Keratinocyte (primary cell): Measurements from ENCODE around the gene KMT5B. TPM values are rescaled to one million over a fixed set of nuclear protein-coding genes. Genes with fewer than 3 reads are reported as not detected.
A peak's percentile ranks its signal among the peaks of the same experiment; 100 is the strongest.

Experiments
- DNase-seq: peaks from one replicate; pipeline ENCODE4 v3.0.0-alpha.2; 2011; ENCODE audit warnings: low read depth, missing footprints, low spot score
- FAIRE-seq: peaks from 2 replicates; lab custom pipeline; 2011; peaks lifted over from hg19 to GRCh38; lab: Jason Lieb, UNC
- H2AFZ ChIP-seq: 2 replicates; pipeline ENCODE4 v1.6.0; 2012; ENCODE audit warnings: low read length, control low read depth, inconsistent platforms; ENCODE audit not compliant: control insufficient read depth
- H3K27ac ChIP-seq: 2 replicates; pipeline ENCODE4 v1.5.1; 2011; ENCODE audit warnings: low read length; ENCODE audit not compliant: control insufficient read depth, insufficient read depth
- H3K27me3 ChIP-seq: 3 replicates; pipeline ENCODE4 v1.6.0; 2011; ENCODE audit warnings: low read length; ENCODE audit not compliant: control insufficient read depth, insufficient read depth; ENCODE audit errors: extremely low read depth
- H3K36me3 ChIP-seq, 2 experiments: 2 replicates in 1 of 2; 3 replicates in 1 of 2; pipeline ENCODE4 v1.5.1; 2011; ENCODE audit warnings: low read length in 2 of 2, mild to moderate bottlenecking in 1 of 2; ENCODE audit not compliant: control insufficient read depth in 2 of 2, insufficient read depth in 2 of 2; ENCODE audit errors: extremely low read depth in 1 of 2
- H3K4me1 ChIP-seq: 3 replicates; pipeline ENCODE4 v1.5.1; 2011; ENCODE audit warnings: low read length; ENCODE audit not compliant: control insufficient read depth, insufficient read depth; ENCODE audit errors: extremely low read depth
- H3K4me2 ChIP-seq: 3 replicates; pipeline ENCODE4 v1.6.0; 2011; ENCODE audit warnings: low read depth, low read length; ENCODE audit not compliant: control insufficient read depth, insufficient read depth; ENCODE audit errors: extremely low read depth
- H3K4me3 ChIP-seq, 3 experiments: fragments of 200-600 bp in 1 of 3; sonication (generic) in 1 of 3; 2 replicates in 2 of 3; 3 replicates in 1 of 3; pipeline ENCODE4 v1.5.1; 2011 to 2016; ENCODE audit warnings: low read length in 3 of 3, mild to moderate bottlenecking in 3 of 3, control low read depth in 2 of 3, inconsistent platforms in 1 of 3, low read depth in 1 of 3, mixed read lengths in 1 of 3, mixed run types in 1 of 3, moderate library complexity in 1 of 3; ENCODE audit not compliant: control insufficient read depth in 2 of 3, insufficient read depth in 2 of 3; ENCODE audit errors: extremely low read depth in 1 of 3
- H3K79me2 ChIP-seq: 2 replicates; pipeline ENCODE4 v1.6.0; 2012; ENCODE audit warnings: low read length; ENCODE audit not compliant: control insufficient read depth, insufficient read depth
- H3K9ac ChIP-seq: 3 replicates; pipeline ENCODE4 v1.6.0; 2011; ENCODE audit warnings: low read length; ENCODE audit not compliant: control insufficient read depth, insufficient read depth; ENCODE audit errors: extremely low read depth
- H3K9me1 ChIP-seq: 3 replicates; pipeline ENCODE4 v1.6.0; 2011; ENCODE audit warnings: low read length; ENCODE audit not compliant: control insufficient read depth, insufficient read depth; ENCODE audit errors: extremely low read depth
- H3K9me3 ChIP-seq: 2 replicates; pipeline ENCODE4 v1.5.1; 2012; ENCODE audit warnings: low read depth, low read length; ENCODE audit not compliant: control insufficient read depth
- H4K20me1 ChIP-seq: 3 replicates; pipeline ENCODE4 v1.6.0; 2011; ENCODE audit warnings: low read length; ENCODE audit not compliant: control insufficient read depth, insufficient read depth; ENCODE audit errors: extremely low read depth
- EZH2 ChIP-seq: IDR thresholded peaks from one replicate; pipeline ENCODE4 v1.6.1; 2012; ENCODE audit warnings: inconsistent platforms, mild to moderate bottlenecking, low read length, moderate library complexity
- dilution Hi-C: fragments of 300-500 bp; cut with MboI; formaldehyde crosslinking; loops from one replicate; pipeline ENCODE4 v1.7.0; 2020; ENCODE audit warnings: low sequenced_read_pairs; ENCODE audit not compliant: extremely low pct_ligation_motif_present
- polyA plus RNA-seq, 5 experiments: library from polyadenylated mRNA; depleted of rRNA in 3 of 5; stranded (reverse) in 3 of 5; stranded (forward) in 1 of 5; unstranded in 1 of 5; fragments of >200 nt; gene quantifications; 1 replicate in 1 of 5; 2 replicates in 3 of 5; 3 replicates in 1 of 5; pipeline versions ENCODE4 v1.2.1 to v1.2.3, GENCODE V29; 2011 to 2012; ENCODE audit warnings: missing spikeins in 2 of 5, low read depth in 1 of 5, low replicate concordance in 1 of 5
- TF ChIP-seq, protein P1 (sequence below), 3 experiments: IDR thresholded peaks in 1 of 3; conservative IDR thresholded peaks in 1 of 3; optimal IDR thresholded peaks in 1 of 3; 2 replicates in 2 of 3; 3 replicates in 1 of 3; pipeline versions ENCODE3 to v1.5.1; 2011; ENCODE audit warnings: low read length in 3 of 3, mild to moderate bottlenecking in 3 of 3, moderate library complexity in 2 of 3, control low read depth in 1 of 3, inconsistent platforms in 1 of 3; ENCODE audit not compliant: insufficient read depth in 2 of 3; ENCODE audit errors: extremely low read depth in 1 of 3

Gene KMT5B
- polyA plus RNA-seq, 1 donor (not counting 4 experiments of a cell fraction or from before 2014, with no cell fraction given): 17.2 TPM

DNA sequence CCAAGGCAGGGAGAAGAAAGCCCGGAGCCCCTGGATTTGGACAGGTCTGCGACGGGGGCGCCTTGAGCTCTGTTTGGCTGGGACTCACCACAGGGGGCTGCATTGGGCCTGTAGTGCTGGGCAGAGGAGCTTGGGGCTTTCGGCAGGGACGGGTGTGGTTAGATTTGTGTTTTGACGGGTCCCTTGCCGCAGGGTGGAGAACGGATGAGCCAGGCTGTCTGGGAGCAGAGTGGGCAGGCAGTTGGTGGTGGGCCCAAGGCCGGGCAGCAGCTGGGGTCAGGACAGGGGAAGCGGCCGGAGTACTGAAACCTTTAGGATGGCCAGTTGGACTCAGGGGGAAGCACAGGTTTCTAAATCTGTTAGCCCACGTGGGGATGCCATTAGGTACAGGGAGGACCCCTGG lies 45.3 kb upstream of the KMT5B start:
- Histone ChIP-seq H3K4me2 (no peak overlapping the region), H4K20me1 (no peaks in the 10 kb centered on the region), H2AFZ (no peak overlapping the region), H3K9me1 (no peaks in the 10 kb centered on the region), H3K27ac (no peak overlapping the region), H3K4me1 (peaks cover 3% of the 10 kb centered on the region), H3K79me2 (no peaks in the 10 kb centered on the region), H3K4me3 (no peak overlapping the region), H3K9me3 (no peaks in the 10 kb centered on the region), H3K9ac (no peak overlapping the region), H3K36me3 (peaks cover 6 to 20% of the 10 kb centered on the region in 2 experiments), H3K27me3 (no peaks in the 10 kb centered on the region)
- no peak for TF ChIP-seq EZH2
- TF ChIP-seq, protein P1, sequence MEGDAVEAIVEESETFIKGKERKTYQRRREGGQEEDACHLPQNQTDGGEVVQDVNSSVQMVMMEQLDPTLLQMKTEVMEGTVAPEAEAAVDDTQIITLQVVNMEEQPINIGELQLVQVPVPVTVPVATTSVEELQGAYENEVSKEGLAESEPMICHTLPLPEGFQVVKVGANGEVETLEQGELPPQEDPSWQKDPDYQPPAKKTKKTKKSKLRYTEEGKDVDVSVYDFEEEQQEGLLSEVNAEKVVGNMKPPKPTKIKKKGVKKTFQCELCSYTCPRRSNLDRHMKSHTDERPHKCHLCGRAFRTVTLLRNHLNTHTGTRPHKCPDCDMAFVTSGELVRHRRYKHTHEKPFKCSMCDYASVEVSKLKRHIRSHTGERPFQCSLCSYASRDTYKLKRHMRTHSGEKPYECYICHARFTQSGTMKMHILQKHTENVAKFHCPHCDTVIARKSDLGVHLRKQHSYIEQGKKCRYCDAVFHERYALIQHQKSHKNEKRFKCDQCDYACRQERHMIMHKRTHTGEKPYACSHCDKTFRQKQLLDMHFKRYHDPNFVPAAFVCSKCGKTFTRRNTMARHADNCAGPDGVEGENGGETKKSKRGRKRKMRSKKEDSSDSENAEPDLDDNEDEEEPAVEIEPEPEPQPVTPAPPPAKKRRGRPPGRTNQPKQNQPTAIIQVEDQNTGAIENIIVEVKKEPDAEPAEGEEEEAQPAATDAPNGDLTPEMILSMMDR (optimal IDR thresholded peaks at IDR 0.05 in 1 of 3, IDR thresholded peaks at IDR 0.05 in 1 of 3, conservative IDR thresholded peaks at IDR 0.05 in 1 of 3; ENCODE audit: extremely low read depth in 1 of 3, insufficient read depth in 2 of 3, low read length in 3 of 3): no peak
- DNase-seq (no peak), FAIRE-seq (no peak)
- dilution Hi-C loops: no loop called here

DNA sequence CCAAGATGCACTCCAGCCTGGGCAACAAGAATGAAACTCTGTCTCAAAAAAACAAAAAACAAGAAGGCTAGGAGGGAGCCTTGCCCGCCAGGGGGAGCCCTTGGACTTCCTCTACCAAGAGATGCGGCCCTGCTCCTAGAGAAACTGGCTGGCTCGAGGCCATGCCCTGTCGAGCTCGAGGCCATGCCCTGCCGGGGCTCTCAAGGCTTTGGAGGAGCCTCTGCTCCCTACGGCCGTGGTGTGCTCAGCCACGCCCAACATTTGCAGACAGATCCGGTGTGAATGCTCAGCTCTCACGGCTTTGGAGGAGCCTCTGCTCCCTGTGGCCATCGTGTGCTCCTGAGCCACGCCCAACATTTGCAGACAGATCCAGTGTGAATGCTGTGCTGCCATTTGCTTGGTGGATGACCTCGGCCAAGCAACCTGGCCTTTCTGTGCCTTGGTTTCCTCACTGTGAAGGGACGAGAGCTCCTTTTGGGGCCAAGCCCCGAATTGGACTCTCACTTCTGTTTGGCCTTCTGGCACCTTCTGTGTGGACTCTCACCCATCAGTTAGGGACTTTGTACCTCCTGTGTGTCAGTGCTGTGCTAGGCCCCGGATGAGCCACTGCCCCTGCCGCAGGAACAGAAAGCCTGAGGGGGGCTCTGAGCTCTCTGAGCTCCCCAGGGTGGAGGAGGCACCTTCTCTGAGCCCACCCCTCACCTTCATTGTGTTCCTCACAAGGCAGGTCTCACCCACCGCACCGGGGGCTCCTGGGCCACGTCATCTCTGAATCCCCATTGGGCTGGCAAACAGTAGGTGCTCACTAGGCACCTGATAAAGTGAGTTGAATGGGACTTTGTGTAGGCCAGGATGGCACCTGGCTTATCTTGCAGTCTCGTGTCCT lies 44.6 kb upstream of the KMT5B start:
- H3K9me1 ChIP-seq: no peaks in the 10 kb centered on the region
- H3K36me3 ChIP-seq: peaks cover 4 to 17% of the 10 kb centered on the region in 2 experiments
- H3K9me3 ChIP-seq: no peaks in the 10 kb centered on the region
- peak overlapping the region; percentile 91 for H2AFZ ChIP-seq
- TF ChIP-seq, protein P1 (optimal IDR thresholded peaks at IDR 0.05 in 1 of 3, IDR thresholded peaks at IDR 0.05 in 1 of 3, conservative IDR thresholded peaks at IDR 0.05 in 1 of 3; ENCODE audit: extremely low read depth in 1 of 3, insufficient read depth in 2 of 3, low read length in 3 of 3): peak; percentile 70 to 88 (median 76)
- no peak for TF ChIP-seq EZH2
- H3K79me2 ChIP-seq: no peaks in the 10 kb centered on the region
- no peaks in the 10 kb centered on the region for H3K27me3 ChIP-seq
- DNase-seq: peak; percentile 61
- FAIRE-seq: peak; percentile 48
- no peak overlapping the region for H3K9ac ChIP-seq
- H4K20me1 ChIP-seq: no peaks in the 10 kb centered on the region
- peak overlapping the region in 1 of 3 experiments; percentile 25 for H3K4me3 ChIP-seq
- H3K27ac ChIP-seq: no peak overlapping the region
- H3K4me1 ChIP-seq: peaks cover 3% of the 10 kb centered on the region
- dilution Hi-C loops: no loop called here
- peak overlapping the region; percentile 69 for H3K4me2 ChIP-seq
